Activated naive CD8-positive, alpha-beta T cell treated with anti-CD3 and anti-CD28 coated beads for 36 hours (primary cell): Measurements from ENCODE around the gene CACNA1H. TPM values are rescaled to one million over a fixed set of nuclear protein-coding genes. Genes with fewer than 3 reads are reported as not detected.

ENCODE experiments used
- DNase-seq: peaks from one replicate; pipeline ENCODE4 v3.0.0; 2021
- H3K27ac Mint-ChIP-seq: one replicate; pipeline ENCODE4 v1.8.0; 2022; ENCODE audit warnings: mild to moderate bottlenecking, moderate library complexity, mixed read lengths
- H3K27me3 Mint-ChIP-seq: one replicate; pipeline ENCODE4 v1.8.0; 2022; ENCODE audit warnings: mild to moderate bottlenecking, mixed read lengths
- H3K36me3 Mint-ChIP-seq: one replicate; pipeline ENCODE4 v1.8.0; 2021; ENCODE audit warnings: mild to moderate bottlenecking, mixed read lengths
- H3K4me1 Mint-ChIP-seq: one replicate; pipeline ENCODE4 v1.8.0; 2021; ENCODE audit warnings: mixed read lengths
- H3K4me3 Mint-ChIP-seq: one replicate; pipeline ENCODE4 v1.8.0; 2022; ENCODE audit warnings: mild to moderate bottlenecking, moderate library complexity, mixed read lengths
- H3K9me3 Mint-ChIP-seq: one replicate; pipeline ENCODE4 v1.8.0; 2022; ENCODE audit warnings: mixed read lengths
- total RNA-seq, 2 experiments: library from RNA; stranded (reverse); gene quantifications; one replicate each; pipeline ENCODE4 v1.2.3, GENCODE V29; 2021

Gene CACNA1H
- total RNA-seq, 2 experiments from 2014 or later = 0.32 to 0.35 TPM

DNA sequence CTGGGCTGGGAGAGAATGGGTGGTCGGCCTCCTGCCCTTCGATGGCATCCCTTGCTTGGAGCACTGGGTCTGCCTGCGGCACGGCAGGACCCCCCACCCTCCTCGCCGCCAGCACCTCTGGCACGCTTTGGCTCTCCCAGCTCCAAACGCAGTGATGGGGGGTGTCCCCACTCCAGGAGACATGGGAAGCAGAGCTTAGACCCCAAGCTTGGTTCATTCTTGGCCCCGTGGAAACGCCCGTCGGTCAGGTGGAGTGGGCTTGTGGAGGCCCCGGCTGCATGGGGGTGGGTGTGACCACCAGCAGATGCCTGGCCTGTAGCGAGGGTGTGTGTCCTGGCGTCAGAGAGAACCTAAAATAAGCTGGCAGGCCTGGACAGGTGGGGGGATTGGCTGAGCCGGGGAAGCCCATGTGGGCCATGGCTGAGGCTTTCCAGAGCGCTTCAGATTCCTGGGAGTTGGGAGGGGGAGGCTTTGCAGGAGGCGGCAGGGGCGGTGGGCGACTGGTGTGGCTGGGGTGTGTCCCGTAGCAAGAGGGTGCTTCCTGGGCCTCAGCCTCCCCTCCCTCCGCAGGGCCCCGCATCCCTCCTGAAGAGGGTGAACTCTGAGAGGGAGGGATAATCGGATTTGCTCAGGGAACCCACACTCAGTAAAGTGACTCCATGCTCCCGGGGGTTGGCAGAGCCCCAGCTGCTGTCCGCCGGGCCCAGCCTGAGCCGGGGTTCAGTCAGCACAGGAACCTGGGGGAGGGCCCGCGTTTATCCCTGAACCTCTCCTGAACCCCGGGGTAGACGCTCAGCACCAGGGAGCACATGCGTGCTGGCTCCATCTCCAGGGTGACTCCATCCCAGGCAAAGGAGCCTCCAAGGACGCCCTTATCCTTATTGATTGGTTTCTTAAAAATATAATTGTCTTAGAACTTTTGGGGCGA lies 3.4 kb downstream of the CACNA1H start:
- no peak for DNase-seq
- H3K4me1 Mint-ChIP-seq = no peaks in the 10 kb centered on the region
- H3K27ac Mint-ChIP-seq = no peak overlapping the region
- H3K4me3 Mint-ChIP-seq = no peak overlapping the region
- no peaks in the 10 kb centered on the region for H3K36me3 Mint-ChIP-seq
- peaks cover 19% of the 10 kb centered on the region for H3K27me3 Mint-ChIP-seq
- H3K9me3 Mint-ChIP-seq = no peaks in the 10 kb centered on the region

DNA sequence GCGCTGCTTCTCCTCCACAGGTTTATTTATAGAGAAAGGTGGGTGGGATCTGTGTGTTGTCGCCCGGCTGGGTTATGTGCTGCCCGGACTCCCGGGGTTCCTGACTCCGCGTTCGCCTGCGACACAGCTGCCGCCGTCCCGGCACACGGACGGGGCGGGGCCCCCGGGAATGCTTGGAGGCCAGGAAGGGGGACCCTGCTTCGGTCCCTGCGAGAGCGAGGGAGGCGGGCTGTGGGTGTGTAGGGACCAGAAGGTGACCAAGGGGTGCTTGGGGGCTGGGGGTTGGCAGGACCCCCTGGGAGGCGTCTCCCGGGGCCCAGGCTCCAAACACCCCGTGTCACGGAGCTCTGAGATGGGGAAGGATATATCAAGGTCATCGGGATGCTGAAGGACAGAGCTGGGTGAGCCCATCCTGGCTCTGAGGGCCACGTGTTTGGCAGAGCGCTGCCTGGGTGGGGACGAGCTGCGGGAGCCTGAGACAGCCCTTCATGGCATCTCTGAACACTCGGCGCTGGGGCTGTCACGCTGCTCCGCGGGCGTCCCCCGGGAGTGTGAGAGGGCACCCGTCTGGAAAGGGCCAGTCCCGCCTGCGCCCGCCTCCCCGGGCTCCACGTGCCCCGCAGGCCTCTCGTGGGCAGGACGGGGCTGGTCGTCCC lies 4.2 kb downstream of the CACNA1H start:
- Mint-ChIP-seq H3K9me3 (no peaks in the 10 kb centered on the region), H3K4me3 (no peak overlapping the region), H3K4me1 (no peaks in the 10 kb centered on the region), H3K36me3 (no peaks in the 10 kb centered on the region), H3K27ac (no peak overlapping the region), H3K27me3 (peaks cover 19% of the 10 kb centered on the region)
- no peak for DNase-seq

DNA sequence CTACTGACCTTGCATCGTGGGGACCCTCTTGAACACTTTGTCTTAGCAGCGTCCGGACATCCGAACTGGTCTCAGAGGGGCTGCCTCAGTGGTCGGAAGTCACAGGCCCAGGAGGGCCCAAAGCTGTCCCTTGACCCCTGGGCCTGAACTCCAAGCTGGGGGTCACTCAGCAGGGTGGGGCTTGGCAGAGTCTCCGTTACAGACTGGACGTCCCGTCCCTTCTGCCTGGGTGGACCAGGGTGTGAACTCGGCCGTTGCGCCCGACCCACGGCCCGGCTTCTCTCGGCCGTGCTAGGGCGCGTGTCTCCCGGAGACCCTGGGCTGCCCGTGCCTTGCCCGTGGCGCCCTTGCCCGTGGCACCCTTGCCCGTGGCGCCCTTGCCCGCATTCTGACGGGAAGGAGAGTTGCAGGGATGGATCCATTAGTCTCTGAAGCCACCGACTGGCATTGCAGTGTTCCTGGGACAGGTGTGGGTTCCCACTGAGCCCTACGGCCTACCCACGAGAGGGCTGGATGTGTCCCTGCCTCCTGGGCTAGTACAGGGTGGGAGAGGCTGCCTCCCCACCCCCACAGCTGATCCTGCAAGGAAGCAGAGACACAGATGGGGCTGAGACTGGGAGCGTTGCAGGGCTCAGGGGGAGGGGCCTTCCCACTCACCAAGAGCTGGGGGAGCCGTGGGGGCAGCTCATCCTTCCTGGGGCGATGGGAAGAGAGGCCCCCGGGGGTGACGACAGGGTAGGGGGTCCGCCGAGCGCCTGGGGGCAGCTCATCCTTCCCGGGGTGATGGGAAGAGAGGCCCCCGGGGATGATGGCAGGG lies 4.9 kb downstream of the CACNA1H start:
- H3K27ac Mint-ChIP-seq = no peak overlapping the region
- H3K4me3 Mint-ChIP-seq = no peak overlapping the region
- no peaks in the 10 kb centered on the region for H3K4me1 Mint-ChIP-seq
- H3K9me3 Mint-ChIP-seq = no peaks in the 10 kb centered on the region
- peaks cover 19% of the 10 kb centered on the region for H3K27me3 Mint-ChIP-seq
- DNase-seq = no peak
- no peaks in the 10 kb centered on the region for H3K36me3 Mint-ChIP-seq

DNA sequence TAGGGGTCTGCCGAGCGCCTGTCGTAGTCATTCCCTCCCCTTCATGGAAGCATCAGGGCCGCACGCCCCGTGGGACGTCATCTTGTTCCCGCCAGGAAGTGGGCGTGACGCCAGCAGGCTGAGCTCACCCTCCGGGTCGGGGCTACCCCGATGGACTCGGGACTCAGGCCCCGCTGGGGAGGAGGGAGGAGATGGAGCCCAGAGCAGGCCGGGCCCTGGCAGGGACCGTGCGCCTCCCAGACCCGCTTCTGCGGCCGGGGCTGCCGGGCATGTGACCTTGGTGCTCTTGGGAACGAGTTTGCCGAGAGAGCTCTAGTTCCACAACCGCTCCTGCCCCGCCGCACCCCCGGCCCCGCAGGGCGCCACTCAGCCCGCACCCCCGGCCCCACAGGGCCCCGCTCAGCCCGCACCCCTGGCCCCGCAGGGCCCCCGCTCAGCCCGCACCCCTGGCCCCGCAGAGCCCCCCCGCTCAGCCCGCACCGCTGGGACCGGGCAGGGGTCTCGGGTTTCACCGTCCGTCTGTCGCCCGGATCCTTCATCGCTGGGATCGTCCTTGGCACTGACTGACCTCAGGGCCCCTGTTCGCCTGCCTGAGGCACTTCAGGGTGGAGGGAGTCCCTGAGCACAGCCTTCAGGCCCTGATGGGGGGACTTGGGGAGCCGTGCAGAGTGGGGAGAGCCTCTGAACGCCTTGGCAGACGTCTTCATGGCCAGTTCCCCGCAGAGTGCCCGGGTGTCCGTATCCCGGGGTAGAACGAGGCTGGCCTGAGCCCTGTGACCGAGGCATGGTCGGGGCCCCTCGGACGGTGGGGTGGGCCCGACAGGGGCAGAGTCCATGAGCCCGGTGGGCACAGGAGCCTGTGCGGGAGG lies 5.8 kb downstream of the CACNA1H start:
- H3K9me3 Mint-ChIP-seq = no peaks in the 10 kb centered on the region
- no peaks in the 10 kb centered on the region for H3K4me1 Mint-ChIP-seq
- DNase-seq = no peak
- peaks cover 19% of the 10 kb centered on the region for H3K27me3 Mint-ChIP-seq
- H3K27ac Mint-ChIP-seq = no peak overlapping the region
- H3K4me3 Mint-ChIP-seq = no peak overlapping the region
- no peaks in the 10 kb centered on the region for H3K36me3 Mint-ChIP-seq

DNA sequence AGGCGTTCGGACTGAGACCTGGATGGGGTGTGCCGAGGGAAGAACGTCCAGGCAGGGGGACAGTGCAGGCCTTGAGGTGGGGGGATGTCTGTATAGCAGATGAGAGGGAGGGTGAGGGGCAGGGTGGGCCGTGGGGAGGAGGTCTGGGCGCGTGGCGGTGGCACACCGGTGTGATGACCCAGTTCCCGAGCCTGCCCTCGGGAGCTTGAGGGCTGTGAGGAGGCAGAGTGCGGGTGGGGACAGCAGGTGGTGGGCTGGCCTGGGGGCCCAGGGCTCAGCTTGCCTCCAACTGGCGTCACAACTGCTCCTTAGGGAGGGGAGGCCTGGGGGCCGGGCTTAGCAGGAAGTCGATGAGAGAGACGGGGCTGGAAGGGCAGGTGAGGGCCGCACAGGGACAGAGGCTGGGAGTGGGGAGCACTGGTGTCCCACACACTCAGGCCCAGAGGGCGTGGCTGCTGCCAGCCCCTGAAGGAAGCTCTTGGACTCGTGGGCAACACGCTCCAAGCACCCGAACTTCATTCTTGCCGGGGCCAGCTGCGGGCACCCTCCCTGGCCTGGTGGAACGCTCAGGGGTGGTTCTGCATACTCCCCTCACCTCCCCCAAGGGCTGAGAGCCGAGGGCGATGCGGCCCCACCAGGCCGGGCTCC lies 6.5 kb downstream of the CACNA1H start:
- H3K4me1 Mint-ChIP-seq = no peaks in the 10 kb centered on the region
- no peak for DNase-seq
- no peak overlapping the region for H3K27ac Mint-ChIP-seq
- H3K36me3 Mint-ChIP-seq = no peaks in the 10 kb centered on the region
- H3K9me3 Mint-ChIP-seq = no peaks in the 10 kb centered on the region
- peaks cover 15% of the 10 kb centered on the region for H3K27me3 Mint-ChIP-seq
- no peak overlapping the region for H3K4me3 Mint-ChIP-seq

DNA sequence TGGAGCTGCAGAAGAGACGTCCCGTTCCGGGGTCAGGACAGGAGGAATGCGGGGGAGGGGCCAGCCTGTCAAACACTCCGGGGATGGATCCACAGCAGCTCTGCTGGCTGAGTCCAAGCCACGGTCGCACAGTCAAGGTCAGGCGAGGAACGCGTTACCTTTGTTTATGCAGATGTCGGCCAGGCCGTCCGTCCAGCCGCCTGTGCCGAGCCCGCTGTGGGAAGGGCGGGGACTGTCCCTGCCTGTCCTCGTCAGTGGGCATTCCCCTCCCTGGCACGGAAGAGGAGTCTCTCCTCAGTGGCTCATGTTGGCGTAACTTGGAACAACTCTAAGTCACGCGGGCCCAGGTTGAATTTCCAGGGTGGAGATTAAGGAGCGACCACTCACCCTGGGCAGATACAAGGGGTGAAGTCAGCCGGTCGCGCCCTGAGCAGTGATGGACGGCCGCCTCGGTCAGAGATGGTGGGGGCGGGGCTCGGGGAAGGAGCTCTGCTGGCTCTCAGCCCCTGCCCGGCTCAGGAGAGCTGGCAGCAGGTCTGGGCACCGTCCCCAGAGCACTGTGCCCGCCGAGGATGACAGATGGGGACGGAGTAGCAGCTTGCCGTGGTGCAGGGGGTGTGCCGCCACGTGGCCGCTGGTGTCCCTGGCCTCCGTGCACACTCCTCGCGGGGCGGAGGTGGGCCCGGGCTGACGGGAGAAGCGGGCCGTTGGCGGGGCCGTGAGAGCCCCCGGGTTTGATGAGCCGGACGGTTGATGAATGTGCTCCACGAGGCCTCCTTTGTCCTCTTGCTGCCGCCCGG lies 7.3 kb downstream of the CACNA1H start:
- no peaks in the 10 kb centered on the region for H3K4me1 Mint-ChIP-seq
- no peaks in the 10 kb centered on the region for H3K36me3 Mint-ChIP-seq
- no peaks in the 10 kb centered on the region for H3K9me3 Mint-ChIP-seq
- H3K4me3 Mint-ChIP-seq = no peak overlapping the region
- DNase-seq = no peak
- peaks cover 12% of the 10 kb centered on the region for H3K27me3 Mint-ChIP-seq
- no peak overlapping the region for H3K27ac Mint-ChIP-seq

DNA sequence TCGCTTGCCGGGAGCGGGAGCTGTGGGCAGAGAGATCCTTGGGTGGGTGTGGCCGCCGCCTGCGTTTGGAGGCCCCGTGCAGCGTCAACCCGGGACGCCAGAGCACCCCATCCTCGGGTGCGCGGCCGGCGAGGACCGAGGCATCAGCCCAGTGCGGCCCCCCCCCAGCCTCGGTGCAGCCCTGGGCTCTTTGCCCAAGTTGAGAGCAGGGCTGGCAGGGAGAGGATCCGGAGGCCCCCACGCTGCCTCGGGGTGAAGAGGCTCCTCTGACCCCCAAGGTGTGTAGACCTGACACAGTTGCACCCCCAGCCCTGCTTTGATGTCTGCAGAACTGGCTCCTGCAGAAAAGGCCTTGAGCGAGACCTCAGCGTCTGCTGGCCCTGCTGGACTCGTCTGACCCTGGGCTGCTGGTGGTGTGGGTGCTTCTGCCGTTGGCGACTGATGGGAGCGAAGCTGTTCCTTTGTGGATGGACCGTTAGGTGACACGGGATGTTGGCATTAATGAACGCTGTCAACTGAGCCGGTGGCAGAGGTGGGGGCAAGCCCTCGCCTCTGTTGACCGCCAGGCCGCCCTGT lies 8.0 kb downstream of the CACNA1H start:
- no peak for DNase-seq
- Mint-ChIP-seq H3K27me3 (peaks cover 5% of the 10 kb centered on the region), H3K27ac (no peak overlapping the region), H3K4me1 (no peaks in the 10 kb centered on the region), H3K36me3 (no peaks in the 10 kb centered on the region), H3K9me3 (no peaks in the 10 kb centered on the region), H3K4me3 (no peak overlapping the region)

DNA sequence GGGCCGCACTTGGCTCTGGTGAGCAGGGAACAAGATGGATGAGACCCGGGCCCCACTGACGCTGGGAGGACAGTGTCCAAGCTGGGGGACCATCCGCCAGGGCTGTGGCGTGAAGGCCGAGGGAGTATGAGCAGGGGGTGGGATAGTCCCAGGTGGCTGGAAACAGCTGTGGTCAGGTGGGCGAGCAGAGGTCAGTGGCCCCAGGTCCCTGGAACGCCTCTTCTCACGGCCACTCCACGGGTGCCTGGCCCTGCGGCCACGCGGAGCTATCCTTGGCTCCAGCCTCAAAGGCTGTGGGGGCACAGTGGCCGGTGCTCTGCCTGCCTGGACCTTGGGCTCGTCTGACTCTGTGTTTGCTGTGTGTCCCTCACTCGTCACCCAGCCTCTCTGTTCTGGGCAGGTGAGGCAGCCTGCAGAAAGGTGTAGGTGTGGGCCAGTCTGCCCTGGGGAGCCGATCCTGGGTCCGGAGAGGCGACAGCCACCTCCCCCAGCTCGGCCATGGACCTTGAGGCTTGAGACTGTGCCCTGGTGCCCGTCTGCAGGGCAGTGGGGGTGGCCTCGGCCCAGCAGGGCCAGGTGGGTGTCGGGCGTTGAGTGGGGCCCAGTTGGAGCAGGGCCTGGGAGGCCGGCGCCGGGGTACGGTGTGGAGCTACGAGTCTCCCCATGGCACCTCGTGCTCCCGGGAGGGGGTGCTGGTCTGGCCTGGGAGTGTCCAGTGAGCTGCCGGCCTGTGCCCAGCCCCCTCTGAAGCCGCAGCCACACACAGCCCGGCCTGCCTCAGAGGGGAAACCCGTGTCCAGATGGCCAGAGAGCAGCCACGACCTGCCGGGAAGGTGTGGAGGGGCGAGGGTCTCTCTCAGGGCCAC lies 10.0 kb downstream of the CACNA1H start:
- Mint-ChIP-seq H3K4me1 (no peaks in the 10 kb centered on the region), H3K27me3 (no peaks in the 10 kb centered on the region), H3K36me3 (no peaks in the 10 kb centered on the region), H3K9me3 (no peaks in the 10 kb centered on the region), H3K27ac (no peak overlapping the region), H3K4me3 (no peak overlapping the region)
- no peak for DNase-seq

DNA sequence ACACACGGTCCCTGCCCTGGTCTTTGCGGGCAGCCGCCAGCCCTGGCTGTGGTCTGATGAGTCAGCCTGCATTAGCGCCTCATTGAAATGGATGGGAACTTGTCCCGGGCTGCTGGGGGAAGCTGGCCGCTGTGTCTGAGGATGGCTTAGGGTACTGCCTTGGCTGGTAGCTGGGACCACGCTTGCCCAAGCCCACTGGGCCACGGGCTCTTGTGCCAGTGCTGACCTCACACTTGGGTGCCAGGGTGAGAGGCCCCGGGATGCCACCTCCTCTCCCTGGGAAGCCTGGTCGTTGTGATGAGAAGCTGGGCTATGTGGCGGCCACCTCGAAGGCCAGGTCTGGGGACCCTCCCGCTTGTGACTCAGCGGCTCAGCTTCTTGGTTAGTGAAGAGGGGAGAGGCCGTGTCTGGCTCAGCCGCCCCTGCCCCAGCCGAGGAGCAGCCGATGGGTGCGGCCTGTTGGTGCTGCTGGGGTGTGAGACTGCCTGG lies 10.7 kb downstream of the CACNA1H start:
- H3K27me3 Mint-ChIP-seq = no peaks in the 10 kb centered on the region

DNA sequence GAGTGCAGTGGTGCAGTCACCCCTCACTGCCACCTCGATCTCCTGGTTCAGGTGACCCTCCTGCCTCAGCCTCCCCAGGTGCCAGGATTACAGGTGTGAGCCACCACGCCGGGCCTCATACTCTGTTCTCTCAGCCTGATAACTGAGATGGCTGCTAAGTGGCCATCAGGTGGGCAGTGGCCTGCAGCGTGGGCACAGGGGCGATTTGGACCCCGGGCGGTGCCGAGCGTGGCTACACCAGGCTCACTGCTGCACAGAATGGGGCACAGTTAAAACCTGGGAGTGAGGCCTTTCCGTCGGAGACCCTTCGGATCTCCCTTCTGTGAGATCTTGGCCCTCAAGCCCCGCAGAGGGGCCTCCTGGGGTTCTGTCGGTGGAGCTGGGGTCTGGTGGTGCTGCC lies 11.5 kb downstream of the CACNA1H start:
- no peak for DNase-seq
- Mint-ChIP-seq H3K36me3 (no peaks in the 10 kb centered on the region), H3K4me3 (no peak overlapping the region), H3K4me1 (no peaks in the 10 kb centered on the region), H3K9me3 (no peaks in the 10 kb centered on the region), H3K27ac (no peak overlapping the region), H3K27me3 (no peaks in the 10 kb centered on the region)

More for the DNA sequence above, 10.7 kb downstream of the CACNA1H start:
- H3K36me3 Mint-ChIP-seq = no peaks in the 10 kb centered on the region
- H3K27ac Mint-ChIP-seq = no peak overlapping the region
- no peaks in the 10 kb centered on the region for H3K4me1 Mint-ChIP-seq
- DNase-seq = no peak
- H3K9me3 Mint-ChIP-seq = no peaks in the 10 kb centered on the region
- H3K4me3 Mint-ChIP-seq = no peak overlapping the region

DNA sequence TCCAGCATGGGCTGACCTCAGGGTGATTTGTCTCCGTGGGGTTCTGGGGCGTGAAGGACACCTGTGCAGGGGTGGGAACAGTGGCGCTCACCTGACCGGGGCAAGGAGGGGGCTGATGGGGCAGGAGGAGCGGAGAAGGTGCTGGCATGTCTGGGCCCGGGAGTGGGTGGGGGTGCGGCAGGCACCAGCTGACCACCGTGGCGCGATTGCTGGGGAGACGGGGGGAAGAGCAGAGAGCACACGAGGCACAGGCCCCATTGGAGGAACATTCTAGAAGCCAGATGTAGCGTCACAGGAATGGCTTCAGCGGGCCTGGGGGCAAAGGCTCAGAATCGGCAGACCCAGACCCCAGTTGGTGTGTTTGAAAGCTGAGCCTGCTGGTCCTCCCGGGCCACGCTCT lies 12.1 kb downstream of the CACNA1H start:
- Mint-ChIP-seq H3K27ac (no peak overlapping the region), H3K9me3 (no peaks in the 10 kb centered on the region), H3K4me1 (no peaks in the 10 kb centered on the region), H3K36me3 (no peaks in the 10 kb centered on the region), H3K27me3 (no peaks in the 10 kb centered on the region), H3K4me3 (no peak overlapping the region)
- no peak for DNase-seq

DNA sequence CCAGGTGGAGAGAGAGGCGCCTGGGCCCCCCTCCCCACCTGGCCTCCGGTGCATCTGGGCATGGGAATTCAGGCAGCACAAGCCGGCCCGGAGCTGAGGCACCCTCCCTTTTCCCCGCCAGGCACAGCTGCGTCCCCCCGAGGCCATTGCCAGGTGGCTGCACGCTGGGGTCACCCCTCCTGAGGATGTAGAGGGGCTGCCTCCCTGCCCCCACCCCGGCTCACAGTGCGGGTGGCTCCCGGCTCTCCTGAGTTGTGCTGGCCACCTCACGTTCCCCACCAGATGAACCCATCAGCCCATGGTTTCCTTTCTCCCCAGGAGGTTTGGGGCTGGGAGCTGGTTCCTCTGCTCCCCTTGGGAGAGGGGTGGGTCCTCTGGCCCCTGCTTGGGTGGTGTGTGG lies 12.6 kb downstream of the CACNA1H start:
- no peak for DNase-seq
- Mint-ChIP-seq H3K4me1 (no peaks in the 10 kb centered on the region), H3K27me3 (no peaks in the 10 kb centered on the region), H3K27ac (no peak overlapping the region), H3K9me3 (no peaks in the 10 kb centered on the region), H3K36me3 (no peaks in the 10 kb centered on the region), H3K4me3 (no peak overlapping the region)
